22Rv1 (cell line): ENCODE results near the gene LRRC31.

Source experiments
- H3K27ac ChIP-seq: fragments of 450-650 bp; 2 replicates; pipeline ENCODE4 v1.5.1; 2017
- CTCF ChIP-seq: fragments of 450-650 bp; IDR thresholded peaks from 2 replicates; pipeline ENCODE4 v1.5.1; 2017; ENCODE audit warnings: mild to moderate bottlenecking
- ZFX ChIP-seq: fragments of 450-650 bp; IDR thresholded peaks from 2 replicates; pipeline ENCODE4 v1.6.1; 2017; ENCODE audit warnings: antibody characterized with exemption, borderline replicate concordance

Gene LRRC31

GRCh38 chr3:169901453-169901852, 31.7 kb upstream of the LRRC31 start:
- TF ChIP-seq CTCF (no peak), ZFX (no peak)
- H3K27ac ChIP-seq: no peak overlapping the region

- TF ChIP-seq ZFX: no peak
- no peak for TF ChIP-seq CTCF
- H3K27ac ChIP-seq: no peak overlapping the region
These were observed 27.5 kb upstream of the LRRC31 start for GRCh38 chr3:169897284-169897683.

GRCh38 chr3:169895072-169895471, 25.3 kb upstream of the LRRC31 start:
- H3K27ac ChIP-seq: no peak overlapping the region
- TF ChIP-seq CTCF (no peak), ZFX (no peak)

GRCh38 chr3:169894110-169894509, 24.4 kb upstream of the LRRC31 start:
- no peak for TF ChIP-seq CTCF
- no peak for TF ChIP-seq ZFX
- H3K27ac ChIP-seq: no peak overlapping the region

- TF ChIP-seq ZFX (no peak), CTCF (no peak)
- no peak overlapping the region for H3K27ac ChIP-seq
These were observed 22.2 kb upstream of the LRRC31 start for GRCh38 chr3:169891886-169892285.

GRCh38 chr3:169886671-169887070, 16.9 kb upstream of the LRRC31 start:
- TF ChIP-seq ZFX (no peak), CTCF (no peak)

GRCh38 chr3:169880576-169881250, 11.0 kb upstream of the LRRC31 start:
- H3K27ac ChIP-seq: no peak overlapping the region
- TF ChIP-seq ZFX (no peak), CTCF (no peak)

More at GRCh38 chr3:169886671-169887070, 16.9 kb upstream of the LRRC31 start:
- no peak overlapping the region for H3K27ac ChIP-seq
